Suprapubic skin (tissue), 4 donors: ENCODE results near the gene RPL21.

Source experiments
- POLR2A ChIP-seq, 2 donors: fragments of 450-650 bp; IDR thresholded peaks; one replicate each; pipeline ENCODE4 v1.6.1; 2017; ENCODE audit warnings: antibody characterized with exemption in 2 of 2, mild to moderate bottlenecking in 2 of 2, moderate library complexity in 2 of 2
- POLR2AphosphoS5 ChIP-seq, 3 donors: sonication (generic); formaldehyde crosslinking; IDR thresholded peaks; one replicate each; pipeline ENCODE4 v1.6.1; 2017; ENCODE audit warnings: antibody characterized with exemption in 3 of 3
- TF ChIP-seq, protein P1 (sequence below), 2 donors: fragments of 200-600 bp in 1 of 2; fragments of 450-650 bp in 1 of 2; sonication (generic) in 1 of 2; IDR thresholded peaks; one replicate each; pipeline ENCODE4 v1.5.1; 2016 to 2019; ENCODE audit warnings: antibody characterized with exemption in 2 of 2, mild to moderate bottlenecking in 1 of 2, moderate library complexity in 1 of 2

DNA sequence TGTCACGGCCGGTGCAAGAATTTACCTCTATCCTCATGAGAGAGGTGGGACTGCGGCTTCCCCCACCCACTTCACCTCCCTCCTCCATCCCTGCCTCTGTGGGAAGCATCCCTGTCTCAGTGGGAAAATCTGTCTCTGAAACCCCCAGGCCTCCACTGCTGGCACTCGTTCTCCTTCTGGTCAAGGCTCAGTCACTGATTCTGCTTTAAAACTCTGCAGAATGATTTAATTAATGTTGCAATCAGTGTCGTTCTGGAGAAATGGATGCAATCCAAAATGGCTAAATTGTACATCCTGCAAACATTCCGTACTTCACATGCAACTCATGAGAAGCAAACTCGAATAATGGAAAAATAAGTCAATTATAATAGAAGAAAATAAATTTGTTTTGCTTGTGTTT is 24.8 kb downstream of the RPL21 start:
- TF ChIP-seq POLR2A (IDR thresholded peaks at IDR 0.05) (no peak), POLR2AphosphoS5 (IDR thresholded peaks at IDR 0.05) (no peak)
- TF ChIP-seq, protein P1, sequence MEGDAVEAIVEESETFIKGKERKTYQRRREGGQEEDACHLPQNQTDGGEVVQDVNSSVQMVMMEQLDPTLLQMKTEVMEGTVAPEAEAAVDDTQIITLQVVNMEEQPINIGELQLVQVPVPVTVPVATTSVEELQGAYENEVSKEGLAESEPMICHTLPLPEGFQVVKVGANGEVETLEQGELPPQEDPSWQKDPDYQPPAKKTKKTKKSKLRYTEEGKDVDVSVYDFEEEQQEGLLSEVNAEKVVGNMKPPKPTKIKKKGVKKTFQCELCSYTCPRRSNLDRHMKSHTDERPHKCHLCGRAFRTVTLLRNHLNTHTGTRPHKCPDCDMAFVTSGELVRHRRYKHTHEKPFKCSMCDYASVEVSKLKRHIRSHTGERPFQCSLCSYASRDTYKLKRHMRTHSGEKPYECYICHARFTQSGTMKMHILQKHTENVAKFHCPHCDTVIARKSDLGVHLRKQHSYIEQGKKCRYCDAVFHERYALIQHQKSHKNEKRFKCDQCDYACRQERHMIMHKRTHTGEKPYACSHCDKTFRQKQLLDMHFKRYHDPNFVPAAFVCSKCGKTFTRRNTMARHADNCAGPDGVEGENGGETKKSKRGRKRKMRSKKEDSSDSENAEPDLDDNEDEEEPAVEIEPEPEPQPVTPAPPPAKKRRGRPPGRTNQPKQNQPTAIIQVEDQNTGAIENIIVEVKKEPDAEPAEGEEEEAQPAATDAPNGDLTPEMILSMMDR (IDR thresholded peaks at IDR 0.05), result no peak
